K562 (cell line): ENCODE results near the gene NPC1L1. TPM values are rescaled to one million over a fixed set of nuclear protein-coding genes. Genes with fewer than 3 reads are reported as not detected.

Experiments
- CCNT2 ChIP-seq: IDR thresholded peaks from 2 replicates; pipeline ENCODE4 v1.6.1; 2011; ENCODE audit warnings: borderline replicate concordance, low read depth, mild to moderate bottlenecking, moderate library complexity, mixed read lengths, low read length; ENCODE audit not compliant: insufficient read length; ENCODE audit errors: extremely low read depth
- CREB1 ChIP-seq, 2 experiments: sonication (generic) in 1 of 2; formaldehyde crosslinking in 1 of 2; IDR thresholded peaks; 2 replicates each; pipeline versions ENCODE4 v1.6.1 to v1.8.0; 2012 to 2022; ENCODE audit warnings: inconsistent platforms in 1 of 2, mild to moderate bottlenecking in 1 of 2, missing genetic modification reagents in 1 of 2, moderate library complexity in 1 of 2
- ESRRA ChIP-seq: fragments of 450-650 bp; IDR thresholded peaks from 2 replicates; pipeline ENCODE4 v1.6.1; 2014; ENCODE audit warnings: low read depth, mild to moderate bottlenecking, moderate library complexity, borderline replicate concordance
- ESRRB ChIP-seq: fragments of 250-450 bp; sonication (Bioruptor Pico); IDR thresholded peaks from 2 replicates; pipeline ENCODE4 v1.5.0; 2020; ENCODE audit warnings: mild to moderate bottlenecking, moderate library complexity, borderline replicate concordance
- ETV6 ChIP-seq, 3 experiments: fragments of 150-350 bp in 1 of 3; sonication (generic) in 1 of 3; formaldehyde crosslinking in 1 of 3; IDR thresholded peaks; 2 replicates each; pipeline versions ENCODE4 v1.6.1 to v1.8.0; 2014 to 2022; ENCODE audit warnings: borderline replicate concordance in 2 of 3, low read depth in 2 of 3, antibody characterized with exemption in 1 of 3, low read length in 1 of 3, mild to moderate bottlenecking in 1 of 3, missing genetic modification reagents in 1 of 3
- NRF1 ChIP-seq, 2 experiments: fragments of 450-650 bp; IDR thresholded peaks in 1 of 2; conservative IDR thresholded peaks in 1 of 2; 2 replicates each; pipeline ENCODE4 v1.6.1; 2014; ENCODE audit warnings: mild to moderate bottlenecking in 2 of 2
- XRCC4 ChIP-seq: IDR thresholded peaks from one replicate; pipeline ENCODE4 v1.6.1; 2011; ENCODE audit not compliant: insufficient read depth, insufficient read length; ENCODE audit errors: extremely low read depth
- ZNF140 ChIP-seq: fragments of 250-450 bp; sonication (Bioruptor Pico); IDR thresholded peaks from 2 replicates; pipeline ENCODE4 v1.8.0; 2021; ENCODE audit warnings: moderate library complexity, mild to moderate bottlenecking, inconsistent platforms
- polyA plus RNA-seq, 8 experiments: library from polyadenylated mRNA; depleted of rRNA in 4 of 8; stranded (reverse) in 5 of 8; unstranded in 3 of 8; fragments of >200 nt; fragmentation: Nextera tagmentation in 2 of 8; fragmentation: Illumina TruSeq in 1 of 8; extraction: Ambion mirVana in 2 of 8; extraction: Trizol in 1 of 8; gene quantifications; 2 replicates each; pipeline versions ENCODE4 v1.2.1 to v1.2.3, GENCODE V29; 2011 to 2014; ENCODE audit warnings: inconsistent platforms in 1 of 8, missing spikeins in 1 of 8
- total RNA-seq, 7 experiments: library from RNA; depleted of rRNA in 6 of 7; stranded (reverse); fragments of >200 nt in 6 of 7; fragmentation: Illumina TruSeq in 2 of 7; extraction: Trizol in 2 of 7; gene quantifications; 2 replicates each; pipeline versions ENCODE4 v1.2.1 to v1.2.3, GENCODE V29; 2011 to 2021; ENCODE audit warnings: low replicate concordance in 1 of 7
- TF ChIP-seq, protein P1 (sequence below): IDR thresholded peaks from 2 replicates; pipeline ENCODE4 v1.6.1; 2011; ENCODE audit warnings: borderline replicate concordance, low read depth, mild to moderate bottlenecking, moderate library complexity, low read length; ENCODE audit not compliant: insufficient read depth, poor library complexity, severe bottlenecking
- TF ChIP-seq, protein P2 (sequence below): fragments of 150-350 bp; conservative IDR thresholded peaks from 2 replicates; pipeline ENCODE4 v1.6.1; 2014; ENCODE audit warnings: low read length
- TF ChIP-seq, protein P3 (sequence below), 2 experiments: IDR thresholded peaks in 1 of 2; conservative IDR thresholded peaks in 1 of 2; 2 replicates each; pipeline ENCODE4 v1.6.1; 2016; ENCODE audit warnings: low read depth in 2 of 2, mild to moderate bottlenecking in 1 of 2, missing compliant biosample characterization in 1 of 2, missing genetic modification characterization in 1 of 2, moderate library complexity in 1 of 2
- TF ChIP-seq, protein P4 (sequence below): IDR thresholded peaks from 2 replicates; pipeline ENCODE4 v1.6.1; 2016; ENCODE audit warnings: missing genetic modification characterization, missing compliant biosample characterization
- TF ChIP-seq, protein P5 (sequence below): fragments of 450-650 bp; formaldehyde crosslinking; IDR thresholded peaks from 2 replicates; pipeline ENCODE4 v1.4.0; 2022; ENCODE audit warnings: missing genetic modification characterization

The NPC1L1 gene
- total and polyA plus RNA-seq, 9 of the 15 experiments (the other 6 are each of a cell fraction or from before 2014, with no cell fraction given), result 0.01 to 0.18 (median 0.07) TPM; not detected in 4

DNA sequence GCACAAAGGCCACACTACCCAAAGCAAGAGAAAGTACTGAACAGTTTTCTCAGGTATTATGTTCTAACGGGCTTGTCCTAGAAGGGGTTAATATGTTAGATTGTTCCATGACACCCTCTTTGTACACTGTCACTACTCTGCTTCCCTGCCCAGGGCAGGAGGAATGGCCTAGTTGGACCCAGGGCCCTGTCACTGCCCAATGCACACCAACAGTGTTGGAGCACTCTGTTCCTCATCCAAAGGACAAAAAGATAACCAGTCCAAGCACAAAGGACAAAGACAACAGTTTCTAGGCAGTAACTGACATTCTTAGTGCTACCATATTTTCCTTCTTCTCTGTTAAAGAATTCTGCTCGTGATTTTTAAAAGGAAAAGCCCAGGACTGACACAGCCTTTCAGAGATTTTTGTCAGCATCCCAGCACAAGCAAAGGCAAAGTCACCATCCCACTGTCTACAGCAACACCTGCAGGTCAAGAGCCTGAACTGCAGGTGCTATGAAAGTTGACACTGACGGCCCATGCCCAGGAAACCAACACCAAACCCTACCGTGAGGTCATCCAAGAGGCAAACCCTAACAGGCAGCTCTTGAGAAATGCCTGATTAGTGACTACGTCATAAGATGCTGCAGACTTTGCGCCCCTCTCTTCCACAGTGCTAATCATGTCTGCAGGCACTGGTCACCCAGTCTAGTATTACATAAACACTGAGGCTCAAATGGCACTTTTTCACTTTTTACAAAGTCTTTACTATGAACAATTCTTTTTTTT lies 63.9 kb downstream of the NPC1L1 start (continued):
- TF ChIP-seq, protein P1, sequence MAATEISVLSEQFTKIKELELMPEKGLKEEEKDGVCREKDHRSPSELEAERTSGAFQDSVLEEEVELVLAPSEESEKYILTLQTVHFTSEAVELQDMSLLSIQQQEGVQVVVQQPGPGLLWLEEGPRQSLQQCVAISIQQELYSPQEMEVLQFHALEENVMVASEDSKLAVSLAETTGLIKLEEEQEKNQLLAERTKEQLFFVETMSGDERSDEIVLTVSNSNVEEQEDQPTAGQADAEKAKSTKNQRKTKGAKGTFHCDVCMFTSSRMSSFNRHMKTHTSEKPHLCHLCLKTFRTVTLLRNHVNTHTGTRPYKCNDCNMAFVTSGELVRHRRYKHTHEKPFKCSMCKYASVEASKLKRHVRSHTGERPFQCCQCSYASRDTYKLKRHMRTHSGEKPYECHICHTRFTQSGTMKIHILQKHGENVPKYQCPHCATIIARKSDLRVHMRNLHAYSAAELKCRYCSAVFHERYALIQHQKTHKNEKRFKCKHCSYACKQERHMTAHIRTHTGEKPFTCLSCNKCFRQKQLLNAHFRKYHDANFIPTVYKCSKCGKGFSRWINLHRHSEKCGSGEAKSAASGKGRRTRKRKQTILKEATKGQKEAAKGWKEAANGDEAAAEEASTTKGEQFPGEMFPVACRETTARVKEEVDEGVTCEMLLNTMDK, result no peak
- TF ChIP-seq ESRRB (no peak), CREB1 (IDR thresholded peaks at IDR 0.05) (peak; percentile 49; the same call in 1 of the 2 replicates), CREB1 (CRISPR knock-in tag; IDR thresholded peaks at IDR 0.05) (no peak), CCNT2 (no peak), NRF1 (conservative IDR thresholded peaks at IDR 0.05 in 1 of 2, IDR thresholded peaks at IDR 0.05 in 1 of 2) (peak; percentile 17 to 51; a peak in 2 of 4 replicates), ESRRA (no peak), ETV6 (IDR thresholded peaks at IDR 0.05; ENCODE audit: borderline replicate concordance in 1 of 2, low read depth in 2 of 2, low read length in 1 of 2) (no peak), ETV6 (CRISPR knock-in tag; IDR thresholded peaks at IDR 0.05; ENCODE audit: borderline replicate concordance) (no peak), XRCC4 (no peak), ZNF140 (CRISPR knock-in tag) (no peak)
- TF ChIP-seq, protein P2, sequence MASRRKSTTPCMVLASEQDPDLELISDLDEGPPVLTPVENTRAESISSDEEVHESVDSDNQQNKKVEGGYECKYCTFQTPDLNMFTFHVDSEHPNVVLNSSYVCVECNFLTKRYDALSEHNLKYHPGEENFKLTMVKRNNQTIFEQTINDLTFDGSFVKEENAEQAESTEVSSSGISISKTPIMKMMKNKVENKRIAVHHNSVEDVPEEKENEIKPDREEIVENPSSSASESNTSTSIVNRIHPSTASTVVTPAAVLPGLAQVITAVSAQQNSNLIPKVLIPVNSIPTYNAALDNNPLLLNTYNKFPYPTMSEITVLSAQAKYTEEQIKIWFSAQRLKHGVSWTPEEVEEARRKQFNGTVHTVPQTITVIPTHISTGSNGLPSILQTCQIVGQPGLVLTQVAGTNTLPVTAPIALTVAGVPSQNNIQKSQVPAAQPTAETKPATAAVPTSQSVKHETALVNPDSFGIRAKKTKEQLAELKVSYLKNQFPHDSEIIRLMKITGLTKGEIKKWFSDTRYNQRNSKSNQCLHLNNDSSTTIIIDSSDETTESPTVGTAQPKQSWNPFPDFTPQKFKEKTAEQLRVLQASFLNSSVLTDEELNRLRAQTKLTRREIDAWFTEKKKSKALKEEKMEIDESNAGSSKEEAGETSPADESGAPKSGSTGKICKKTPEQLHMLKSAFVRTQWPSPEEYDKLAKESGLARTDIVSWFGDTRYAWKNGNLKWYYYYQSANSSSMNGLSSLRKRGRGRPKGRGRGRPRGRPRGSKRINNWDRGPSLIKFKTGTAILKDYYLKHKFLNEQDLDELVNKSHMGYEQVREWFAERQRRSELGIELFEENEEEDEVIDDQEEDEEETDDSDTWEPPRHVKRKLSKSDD, result no peak
- TF ChIP-seq, protein P3, sequence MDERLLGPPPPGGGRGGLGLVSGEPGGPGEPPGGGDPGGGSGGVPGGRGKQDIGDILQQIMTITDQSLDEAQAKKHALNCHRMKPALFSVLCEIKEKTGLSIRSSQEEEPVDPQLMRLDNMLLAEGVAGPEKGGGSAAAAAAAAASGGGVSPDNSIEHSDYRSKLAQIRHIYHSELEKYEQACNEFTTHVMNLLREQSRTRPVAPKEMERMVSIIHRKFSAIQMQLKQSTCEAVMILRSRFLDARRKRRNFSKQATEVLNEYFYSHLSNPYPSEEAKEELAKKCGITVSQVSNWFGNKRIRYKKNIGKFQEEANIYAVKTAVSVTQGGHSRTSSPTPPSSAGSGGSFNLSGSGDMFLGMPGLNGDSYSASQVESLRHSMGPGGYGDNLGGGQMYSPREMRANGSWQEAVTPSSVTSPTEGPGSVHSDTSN (CRISPR knock-in tag; IDR thresholded peaks at IDR 0.05; ENCODE audit: low read depth), result no peak
- TF ChIP-seq, protein P3 (tag; conservative IDR thresholded peaks at IDR 0.05; ENCODE audit: low read depth), result no peak
- TF ChIP-seq, protein P4, sequence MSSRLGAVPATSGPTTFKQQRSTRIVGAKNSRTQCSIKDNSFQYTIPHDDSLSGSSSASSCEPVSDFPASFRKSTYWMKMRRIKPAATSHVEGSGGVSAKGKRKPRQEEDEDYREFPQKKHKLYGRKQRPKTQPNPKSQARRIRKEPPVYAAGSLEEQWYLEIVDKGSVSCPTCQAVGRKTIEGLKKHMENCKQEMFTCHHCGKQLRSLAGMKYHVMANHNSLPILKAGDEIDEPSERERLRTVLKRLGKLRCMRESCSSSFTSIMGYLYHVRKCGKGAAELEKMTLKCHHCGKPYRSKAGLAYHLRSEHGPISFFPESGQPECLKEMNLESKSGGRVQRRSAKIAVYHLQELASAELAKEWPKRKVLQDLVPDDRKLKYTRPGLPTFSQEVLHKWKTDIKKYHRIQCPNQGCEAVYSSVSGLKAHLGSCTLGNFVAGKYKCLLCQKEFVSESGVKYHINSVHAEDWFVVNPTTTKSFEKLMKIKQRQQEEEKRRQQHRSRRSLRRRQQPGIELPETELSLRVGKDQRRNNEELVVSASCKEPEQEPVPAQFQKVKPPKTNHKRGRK (tag), result 0 out of 2 replicates have a peak, but pooled peaks have one; percentile 15
- TF ChIP-seq, protein P5, sequence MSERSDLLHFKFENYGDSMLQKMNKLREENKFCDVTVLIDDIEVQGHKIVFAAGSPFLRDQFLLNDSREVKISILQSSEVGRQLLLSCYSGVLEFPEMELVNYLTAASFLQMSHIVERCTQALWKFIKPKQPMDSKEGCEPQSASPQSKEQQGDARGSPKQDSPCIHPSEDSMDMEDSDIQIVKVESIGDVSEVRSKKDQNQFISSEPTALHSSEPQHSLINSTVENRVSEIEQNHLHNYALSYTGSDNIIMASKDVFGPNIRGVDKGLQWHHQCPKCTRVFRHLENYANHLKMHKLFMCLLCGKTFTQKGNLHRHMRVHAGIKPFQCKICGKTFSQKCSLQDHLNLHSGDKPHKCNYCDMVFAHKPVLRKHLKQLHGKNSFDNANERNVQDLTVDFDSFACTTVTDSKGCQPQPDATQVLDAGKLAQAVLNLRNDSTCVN, result no peak
